ENCODE results near the gene ELF1.
"Not testable (repeated sequence)": the region's sequence is repeated elsewhere in the genome, so short reads cannot be mapped to it uniquely, and the experiment has no call there.

ELF1 gene

GRCh38 chr13:40961214-40961613, 57.9 kb downstream of the ELF1 start:
- FAIRE-seq (peak; percentile 70), DNase-seq (ENCODE audit: extremely low spot score, insufficient read length, low read depth) (no peak)

- FAIRE-seq: no peak
- DNase-seq (ENCODE audit: extremely low spot score, insufficient read length, low read depth): no peak
Measured at GRCh38 chr13:40960716-40961115, 58.4 kb downstream of the ELF1 start.

GRCh38 chr13:40958655-40959054, 60.5 kb downstream of the ELF1 start:
- FAIRE-seq (no peak), DNase-seq (ENCODE audit: extremely low spot score, insufficient read length, low read depth) (no peak)

- no peak for FAIRE-seq
- DNase-seq (ENCODE audit: extremely low spot score, insufficient read length, low read depth): no peak
Measured at GRCh38 chr13:40946485-40946884, 72.6 kb downstream of the ELF1 start.

- no peak for DNase-seq (ENCODE audit: extremely low spot score, insufficient read length, low read depth)
- no peak for FAIRE-seq
Measured at GRCh38 chr13:40943073-40943472, 76.0 kb downstream of the ELF1 start.

- FAIRE-seq (no peak), DNase-seq (ENCODE audit: extremely low spot score, insufficient read length, low read depth) (no peak)
Measured at GRCh38 chr13:40941581-40941980, 77.5 kb downstream of the ELF1 start.

- FAIRE-seq (no peak), DNase-seq (ENCODE audit: extremely low spot score, insufficient read length, low read depth) (no peak)
Measured at GRCh38 chr13:40940841-40941240, 78.3 kb downstream of the ELF1 start.

- DNase-seq (ENCODE audit: extremely low spot score, insufficient read length, low read depth) (peak; percentile 15), FAIRE-seq (peak; percentile 75)
Measured at GRCh38 chr13:40933508-40934204, 85.5 kb downstream of the ELF1 start.

- DNase-seq (ENCODE audit: extremely low spot score, insufficient read length, low read depth): no peak
- no peak for FAIRE-seq
Measured at GRCh38 chr13:40932252-40932651, 86.9 kb downstream of the ELF1 start.

GRCh38 chr13:40931719-40932118, 87.4 kb downstream of the ELF1 start:
- no peak for FAIRE-seq

GRCh38 chr13:40929883-40930282, 89.2 kb downstream of the ELF1 start:
- DNase-seq (ENCODE audit: extremely low spot score, insufficient read length, low read depth); FAIRE-seq: not testable (repeated sequence)

More at GRCh38 chr13:40931719-40932118, 87.4 kb downstream of the ELF1 start:
- no peak for DNase-seq (ENCODE audit: extremely low spot score, insufficient read length, low read depth)

GRCh38 chr13:40928980-40929379, 90.1 kb downstream of the ELF1 start:
- FAIRE-seq: no peak
- DNase-seq (ENCODE audit: extremely low spot score, insufficient read length, low read depth): no peak

GRCh38 chr13:40927929-40928328, 91.2 kb downstream of the ELF1 start:
- DNase-seq (ENCODE audit: extremely low spot score, insufficient read length, low read depth): no peak
- FAIRE-seq: no peak

- DNase-seq (ENCODE audit: extremely low spot score, insufficient read length, low read depth): no peak
- no peak for FAIRE-seq
Measured at GRCh38 chr13:40923867-40924266, 95.2 kb downstream of the ELF1 start.

- DNase-seq (ENCODE audit: extremely low spot score, insufficient read length, low read depth) (no peak), FAIRE-seq (no peak)
Measured at GRCh38 chr13:40922437-40923040, 96.6 kb downstream of the ELF1 start.

- FAIRE-seq: peak; percentile 39
- DNase-seq (ENCODE audit: extremely low spot score, insufficient read length, low read depth): no peak
Measured at GRCh38 chr13:40920826-40921225, 98.3 kb downstream of the ELF1 start.

- FAIRE-seq; DNase-seq (ENCODE audit: extremely low spot score, insufficient read length, low read depth): not testable (repeated sequence)
Measured at GRCh38 chr13:40919901-40920300, 99.2 kb downstream of the ELF1 start.

- DNase-seq (ENCODE audit: extremely low spot score, insufficient read length, low read depth) (no peak), FAIRE-seq (peak; percentile 9)
Measured at GRCh38 chr13:40916207-40916998, 102.7 kb downstream of the ELF1 start.

- peak; percentile 15 for FAIRE-seq
- not testable (repeated sequence) for DNase-seq (ENCODE audit: extremely low spot score, insufficient read length, low read depth)
Measured at GRCh38 chr13:40914863-40915262, 104.3 kb downstream of the ELF1 start.

GRCh38 chr13:40911341-40911740, 107.8 kb downstream of the ELF1 start:
- FAIRE-seq (no peak), DNase-seq (ENCODE audit: extremely low spot score, insufficient read length, low read depth) (no peak)

Data from GM18507 (cell line).